Epithelial cell of proximal tubule (primary cell): ENCODE measurements around the gene MCF2L. TPM values are rescaled to one million over a fixed set of nuclear protein-coding genes. Genes with fewer than 3 reads are reported as not detected.

ENCODE experiments used
- DNase-seq: peaks from one replicate; pipeline ENCODE4 v3.0.0-alpha.2; 2011; ENCODE audit warnings: low read depth
- H3K4me3 ChIP-seq: 2 replicates; pipeline ENCODE4 v1.5.1; 2011; ENCODE audit warnings: low read depth, mild to moderate bottlenecking, low read length
- CTCF ChIP-seq: conservative IDR thresholded peaks from 2 replicates; pipeline ENCODE4 v1.5.1; 2012; ENCODE audit warnings: low read depth, mild to moderate bottlenecking, low read length
- total RNA-seq: library from RNA; depleted of rRNA; stranded (reverse); fragments of >200 nt; gene quantifications from 2 replicates; pipeline ENCODE4 v1.2.3, GENCODE V29; 2015

The MCF2L gene
- total RNA-seq, 1 donor from 2014 or later = 10.8 TPM

- H3K4me3 ChIP-seq = no peak overlapping the region
- TF ChIP-seq CTCF = no peak
- no peak for DNase-seq
These were observed 123.1 kb downstream of the MCF2L start for GRCh38 chr13:113091891-113092775.

DNA sequence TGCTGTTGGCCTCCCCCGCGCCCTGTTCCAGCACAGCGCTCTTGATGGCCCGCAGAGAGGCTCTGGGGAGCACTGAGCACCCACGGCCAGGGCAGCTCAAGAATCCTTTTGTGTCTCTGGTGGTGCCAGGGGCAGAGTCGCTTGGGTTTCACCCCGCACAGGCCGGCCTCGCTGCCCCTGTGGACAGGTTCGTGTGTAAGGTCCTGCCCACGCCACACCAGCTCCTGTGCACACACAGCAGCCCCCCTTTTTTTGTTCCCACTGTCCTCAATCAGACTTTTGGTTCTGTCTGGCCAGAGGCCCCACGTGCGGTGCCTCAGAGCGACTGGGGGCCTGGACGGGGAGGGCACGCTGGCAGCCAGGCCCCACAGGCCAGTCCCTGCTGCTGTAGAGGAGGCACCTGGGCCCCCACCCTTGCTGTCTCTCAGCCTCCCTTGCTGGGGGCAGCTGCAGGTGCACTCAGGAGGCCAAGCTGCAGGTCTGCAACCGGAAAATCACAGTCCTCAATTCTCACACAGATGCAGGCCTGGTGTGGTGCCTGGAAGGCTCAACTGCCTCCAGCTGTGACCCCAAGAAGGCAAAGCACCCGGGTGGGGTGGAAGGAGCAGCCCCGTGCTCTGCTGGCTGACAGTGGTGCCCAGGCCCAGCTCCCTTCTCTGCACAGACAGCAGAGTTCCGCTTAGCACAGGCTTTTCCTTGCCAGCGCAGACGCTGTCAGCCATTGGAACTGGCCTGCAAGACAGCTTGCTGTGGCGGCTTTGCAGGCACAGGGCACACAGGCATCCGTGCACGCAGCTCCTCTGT lies 124.0 kb downstream of the MCF2L start:
- no peak overlapping the region for H3K4me3 ChIP-seq
- TF ChIP-seq CTCF = no peak
- DNase-seq = no peak

DNA sequence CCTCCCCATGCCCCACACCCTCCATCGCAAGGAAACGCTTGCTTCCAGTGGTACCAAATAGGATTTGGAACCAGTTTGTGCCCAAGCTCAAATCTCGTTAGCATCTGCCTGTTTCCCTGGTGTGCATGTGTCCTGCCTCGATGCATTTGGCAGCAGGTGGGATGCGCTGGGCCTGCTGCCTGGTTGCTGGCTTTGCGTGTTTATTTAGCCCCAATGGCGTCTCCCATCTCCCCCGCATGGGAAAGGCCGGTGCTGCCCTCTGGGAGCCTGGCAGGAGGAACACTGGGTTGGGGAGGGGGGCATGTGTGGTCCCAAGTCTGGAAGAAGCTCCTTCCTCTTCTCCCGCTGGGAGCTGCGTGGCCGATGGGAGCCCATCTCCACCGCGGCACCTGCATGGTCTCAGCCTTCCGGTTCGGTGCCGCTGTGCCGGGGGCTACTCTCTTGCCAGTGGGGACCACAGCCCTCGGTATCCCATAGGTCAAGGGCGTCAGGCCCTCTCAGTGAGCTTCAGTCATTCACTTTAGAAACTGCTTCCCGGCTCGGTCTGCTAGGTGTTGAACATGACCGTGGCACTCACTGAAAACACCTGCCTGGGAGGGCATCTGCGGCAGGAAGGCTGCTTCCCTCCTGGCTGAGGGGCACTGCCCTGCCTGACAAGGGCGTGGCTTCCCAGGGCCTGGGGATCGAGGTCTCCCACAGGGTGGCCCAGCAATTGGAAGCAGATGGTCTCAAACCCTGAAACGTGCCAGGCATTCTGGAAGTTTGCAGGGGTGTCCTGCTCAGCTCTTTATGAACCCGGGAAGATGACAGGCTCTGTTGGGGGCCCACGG lies 124.8 kb downstream of the MCF2L start:
- no peak overlapping the region for H3K4me3 ChIP-seq
- TF ChIP-seq CTCF = no peak

DNA sequence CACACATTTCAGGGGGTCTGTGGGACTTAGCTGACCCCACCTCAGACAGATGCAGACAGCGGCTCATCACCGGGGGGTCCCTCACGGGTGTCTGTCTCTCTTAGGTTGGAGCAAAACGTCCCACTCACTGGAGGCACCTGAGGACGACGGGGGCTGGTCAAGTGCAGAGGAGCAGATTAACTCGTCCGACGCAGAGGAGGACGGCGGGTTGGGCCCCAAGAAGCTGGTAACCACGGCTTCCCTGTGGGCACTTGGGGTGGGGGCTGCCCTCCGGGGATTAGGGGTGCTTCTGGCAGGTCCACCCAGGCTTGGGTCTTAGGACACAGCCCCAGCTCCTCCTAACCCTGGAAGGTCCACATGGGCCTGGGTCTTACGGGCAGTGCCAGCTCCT lies 125.4 kb downstream of the MCF2L start:
- DNase-seq = no peak

More for the DNA sequence above, 124.8 kb downstream of the MCF2L start:
- DNase-seq = no peak

DNA sequence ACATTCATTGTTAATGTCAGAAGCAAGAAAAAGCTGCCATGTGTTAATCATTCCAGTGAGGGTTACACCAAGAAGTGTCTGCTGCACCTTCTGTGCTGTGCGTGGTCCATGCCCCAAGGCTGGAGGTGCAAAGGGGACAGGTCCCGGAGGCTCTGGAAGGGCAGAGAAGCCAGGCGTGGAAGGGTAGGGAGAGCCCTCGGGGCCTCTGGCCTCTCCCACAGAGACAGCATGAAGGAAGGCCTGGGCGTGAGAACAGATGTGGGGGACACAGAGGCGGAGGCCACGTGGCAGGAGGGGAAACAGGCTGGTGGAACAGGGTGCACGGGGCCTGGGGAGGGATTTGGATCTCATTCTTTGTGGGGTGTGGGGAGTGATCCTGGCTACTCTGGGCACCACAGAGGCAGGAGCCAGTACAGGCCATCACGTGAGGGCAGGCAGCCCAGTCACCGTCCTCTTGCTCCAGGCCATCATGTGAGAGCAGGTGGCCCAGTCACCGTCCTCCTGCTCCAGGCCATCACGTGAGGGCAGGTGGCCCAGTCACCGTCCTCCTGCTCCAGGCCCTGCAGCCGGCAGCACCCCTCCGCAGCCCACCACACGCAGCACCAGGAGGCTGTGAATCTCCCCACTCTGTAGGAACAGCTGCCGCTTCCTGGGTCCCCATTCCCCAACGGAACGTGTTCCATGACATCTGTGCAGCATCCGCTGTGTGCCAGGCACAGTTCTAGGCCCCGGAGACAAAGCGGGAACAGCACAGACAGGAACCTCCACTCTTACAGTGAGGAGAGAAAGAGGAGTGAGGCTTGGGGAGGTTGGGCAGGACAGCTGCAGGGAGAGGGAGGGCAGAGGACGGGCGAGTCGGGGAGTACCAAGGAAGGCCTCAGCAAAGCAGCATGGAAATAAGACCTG lies 126.4 kb downstream of the MCF2L start:
- no peak overlapping the region for H3K4me3 ChIP-seq
- no peak for TF ChIP-seq CTCF
- no peak for DNase-seq

More for the DNA sequence above, 125.4 kb downstream of the MCF2L start:
- no peak for TF ChIP-seq CTCF
- no peak overlapping the region for H3K4me3 ChIP-seq
